ENCODE results near the gene DAGLB.
"Not testable (repeated sequence)": the region's sequence is repeated elsewhere in the genome, so short reads cannot be mapped to it uniquely, and the experiment has no call there.

DAGLB gene

DNA sequence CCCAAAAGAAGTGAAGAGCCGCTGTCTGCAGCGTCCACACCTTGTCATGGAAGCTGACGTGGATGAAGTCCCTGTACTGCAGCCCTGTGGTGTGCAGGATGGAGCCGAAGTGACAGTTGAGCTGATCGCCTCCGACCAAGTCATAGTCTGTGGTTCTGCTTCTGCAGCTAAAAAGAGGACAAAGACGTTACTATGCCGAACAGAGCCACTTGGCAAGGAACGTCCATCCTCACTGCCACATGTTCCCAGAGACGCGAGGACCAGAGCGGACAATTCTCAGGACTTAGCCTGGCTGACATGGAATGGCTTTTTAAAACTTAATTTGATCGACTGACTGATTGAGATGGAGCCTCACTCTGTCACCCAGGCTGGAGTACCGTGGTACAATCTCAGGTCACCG, 21.8 kb downstream of the DAGLB start:
- no peak for DNase-seq

DNA sequence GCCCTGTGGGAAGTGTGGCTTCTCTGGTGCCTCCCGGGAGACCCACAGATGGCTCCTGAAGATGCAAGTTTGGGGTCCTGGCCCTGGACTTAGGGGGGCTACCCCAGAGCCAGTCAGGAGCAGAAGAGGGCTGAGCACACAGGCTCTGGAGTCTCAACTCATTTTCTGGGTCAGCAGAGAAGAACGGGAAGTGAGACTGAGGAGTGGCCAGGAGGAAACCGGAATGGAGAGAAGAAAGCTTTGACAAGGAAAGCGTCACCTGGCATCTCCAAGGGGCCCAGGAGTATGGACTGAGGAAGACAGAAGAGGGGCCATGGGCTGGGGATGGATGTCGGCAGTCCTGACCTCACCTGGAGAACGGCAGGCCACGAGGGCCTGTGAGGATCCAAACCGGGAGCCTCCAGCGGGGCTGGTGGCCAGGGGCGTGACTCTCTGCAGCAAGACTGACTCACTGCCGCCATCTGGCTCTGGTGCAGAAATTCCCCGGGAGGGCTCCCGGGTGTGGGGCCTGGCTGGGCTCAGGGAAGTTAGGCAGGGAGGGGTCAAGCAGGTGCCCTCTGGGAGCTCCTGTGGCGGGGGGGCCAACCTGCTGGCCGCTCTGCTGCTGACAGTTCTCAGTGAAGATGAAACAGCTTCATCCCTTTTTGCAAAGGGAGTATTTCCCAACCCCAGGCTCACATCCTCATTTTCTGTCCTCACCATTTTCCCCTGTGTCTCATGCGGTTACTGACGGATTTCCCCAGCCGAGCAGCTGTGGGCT, 23.6 kb downstream of the DAGLB start:
- DNase-seq, result no peak

DNA sequence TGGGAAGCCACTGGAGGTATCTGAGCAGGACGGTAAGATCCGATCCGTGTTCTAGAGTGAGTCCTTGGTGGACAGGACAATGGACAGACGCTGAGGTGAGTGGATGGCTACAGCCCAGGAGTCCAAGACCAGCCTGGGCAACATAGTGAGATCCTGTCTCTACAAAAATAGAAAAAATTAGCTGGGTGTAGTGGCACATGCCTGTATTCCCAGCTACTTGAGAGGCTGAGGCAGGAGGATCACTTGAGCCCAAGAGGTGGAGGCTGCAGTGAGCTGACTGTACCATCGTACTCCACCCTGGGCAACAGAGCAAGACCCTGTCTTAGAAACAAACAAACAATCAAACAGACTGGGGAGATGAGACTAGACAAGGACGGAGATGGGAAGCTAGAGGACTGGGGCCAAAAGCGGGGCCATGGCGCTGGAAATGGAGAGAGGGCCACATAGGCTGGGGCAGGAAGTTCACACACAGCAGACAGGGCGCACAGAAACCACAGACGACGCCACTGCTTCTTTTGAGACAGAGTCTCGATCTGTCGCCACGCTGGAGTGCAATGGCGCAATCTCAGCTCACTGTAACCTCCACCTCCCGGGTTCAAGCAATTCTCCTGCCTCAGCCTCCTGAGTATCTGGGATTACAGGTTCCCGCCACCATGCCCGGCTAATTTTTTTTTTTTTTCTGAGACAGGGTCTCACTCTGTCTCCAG, 24.7 kb downstream of the DAGLB start:
- DNase-seq, result no peak

DNA sequence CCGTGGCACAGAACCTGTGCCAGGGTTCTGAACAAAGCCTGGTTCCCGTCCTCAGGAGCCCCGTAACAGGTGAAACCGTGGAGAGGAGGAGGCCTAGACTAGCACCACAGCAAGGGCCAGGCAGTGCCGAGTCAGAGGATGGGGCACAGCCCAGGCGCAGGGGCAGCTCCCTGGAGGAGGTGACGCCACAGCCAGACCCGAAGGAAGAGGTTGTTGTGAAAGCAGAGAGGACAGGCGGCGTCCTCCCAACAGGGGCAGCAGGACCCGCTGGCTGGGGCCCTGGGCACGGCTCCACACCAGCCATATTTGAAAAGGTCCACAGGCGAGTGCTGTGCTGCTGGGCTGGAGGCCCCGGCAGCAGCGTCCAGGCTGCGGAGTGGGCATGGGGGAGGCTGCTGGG, 25.7 kb downstream of the DAGLB start:
- DNase-seq, result no peak

DNA sequence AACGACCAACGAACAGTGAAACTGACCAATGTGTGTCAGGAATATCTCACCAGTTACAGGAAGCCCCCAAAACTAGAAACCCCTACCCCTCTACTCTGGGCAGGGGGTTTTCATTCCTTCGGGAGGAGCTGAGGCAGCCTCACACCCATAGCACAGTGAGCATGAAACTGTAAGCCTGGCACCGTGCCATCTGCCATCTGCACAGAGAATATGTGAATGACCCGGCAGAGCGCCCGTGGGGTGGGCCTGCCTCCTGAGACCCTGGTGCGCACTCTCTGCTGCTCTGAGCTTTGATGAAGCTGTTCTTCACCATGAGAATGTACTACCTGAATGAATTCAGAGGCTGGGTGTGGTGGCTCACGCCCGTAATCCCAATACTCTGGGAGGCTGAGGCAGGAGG, 27.1 kb downstream of the DAGLB start:
- no peak for DNase-seq

DNA sequence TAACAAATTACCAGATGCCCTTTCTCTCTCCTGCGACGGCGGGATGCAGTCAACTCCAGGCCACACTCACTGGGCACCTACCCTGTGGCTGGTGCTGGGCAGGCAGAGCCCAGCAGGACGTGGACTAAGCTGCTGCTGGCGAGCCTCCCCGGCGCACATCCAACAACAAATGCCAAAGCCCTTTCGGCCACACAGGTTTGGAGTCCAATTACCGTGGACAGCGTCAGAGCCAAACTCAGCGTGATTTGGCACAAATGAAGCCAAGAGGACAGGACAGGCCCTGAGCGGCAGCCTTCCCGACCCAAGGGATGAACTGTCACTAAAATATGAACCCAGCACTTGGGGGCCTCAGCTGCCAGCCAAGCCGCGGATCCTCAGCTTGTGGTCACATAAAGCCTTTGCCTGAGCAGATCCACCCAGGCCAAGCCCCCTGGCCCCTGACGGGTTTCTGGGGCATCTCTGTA, 28.4 kb downstream of the DAGLB start:
- DNase-seq, result no peak

DNA sequence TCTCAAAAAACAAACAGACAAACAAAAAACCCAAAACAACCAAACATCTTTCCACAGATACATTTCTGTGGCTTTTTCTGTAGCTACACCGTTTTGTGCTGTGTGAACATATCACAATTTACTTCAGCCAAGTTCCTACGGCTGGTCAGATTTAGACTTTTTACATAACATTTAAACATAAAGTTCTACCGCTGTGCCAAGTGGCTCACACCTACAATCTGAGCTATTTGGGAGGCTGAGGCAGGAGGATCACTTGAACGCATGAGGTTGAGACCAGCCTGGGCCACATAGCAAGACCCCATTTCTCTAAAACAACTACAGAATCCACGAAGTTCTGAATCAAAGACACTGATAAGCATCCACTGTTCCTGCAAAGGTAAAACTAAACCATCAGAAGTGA, 30.3 kb downstream of the DAGLB start:
- no peak for DNase-seq

DNA sequence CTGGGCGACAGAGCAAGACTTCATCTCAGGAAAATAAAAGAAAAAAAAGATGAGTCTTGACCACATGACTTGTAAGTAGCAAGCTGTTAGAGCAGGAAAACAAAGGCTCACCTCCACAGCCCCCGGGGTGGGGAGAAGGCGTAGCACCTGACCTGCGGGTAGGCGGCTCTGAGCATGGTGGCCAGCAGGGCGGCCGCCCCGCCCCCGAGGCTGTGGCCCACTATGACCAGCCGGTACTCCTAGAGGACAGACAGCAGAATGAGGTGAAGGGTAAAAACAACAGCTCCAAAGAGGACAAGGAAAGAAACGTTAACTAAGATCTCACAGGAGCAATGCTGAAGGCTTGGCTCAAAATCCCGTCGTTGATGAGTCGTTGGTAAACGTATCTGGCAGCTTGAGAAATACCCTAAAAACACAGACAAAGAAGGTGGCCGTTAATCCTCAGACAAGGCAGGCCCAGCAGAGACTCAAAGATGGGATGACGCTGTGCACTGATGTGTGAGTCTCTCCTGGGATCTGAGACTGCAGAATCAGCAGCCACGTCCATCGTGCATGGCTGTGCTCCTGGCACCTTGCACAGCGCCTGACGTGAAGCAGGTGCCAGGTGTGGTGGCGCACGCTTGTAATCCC, 31.1 kb downstream of the DAGLB start:
- no peak for DNase-seq

DNA sequence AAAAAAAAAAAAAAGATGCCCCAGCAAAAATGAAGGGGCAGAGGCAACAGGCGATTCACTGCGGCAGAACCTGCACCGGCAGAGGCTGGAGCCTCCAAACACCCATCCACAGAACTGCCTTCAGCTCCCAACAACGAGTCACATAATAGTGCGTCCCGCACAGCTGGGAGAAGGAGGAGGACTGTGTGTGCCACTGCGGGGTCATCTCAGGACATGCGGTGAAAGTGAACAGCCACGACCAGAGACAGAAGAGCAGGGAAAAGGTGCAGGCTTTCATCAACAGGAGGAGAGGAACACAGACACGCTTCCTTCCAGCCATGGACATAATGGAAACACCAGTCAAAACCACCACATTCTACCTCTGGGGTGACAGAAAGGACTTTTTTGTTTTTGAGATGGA, 34.1 kb downstream of the DAGLB start:
- no peak for DNase-seq

DNA sequence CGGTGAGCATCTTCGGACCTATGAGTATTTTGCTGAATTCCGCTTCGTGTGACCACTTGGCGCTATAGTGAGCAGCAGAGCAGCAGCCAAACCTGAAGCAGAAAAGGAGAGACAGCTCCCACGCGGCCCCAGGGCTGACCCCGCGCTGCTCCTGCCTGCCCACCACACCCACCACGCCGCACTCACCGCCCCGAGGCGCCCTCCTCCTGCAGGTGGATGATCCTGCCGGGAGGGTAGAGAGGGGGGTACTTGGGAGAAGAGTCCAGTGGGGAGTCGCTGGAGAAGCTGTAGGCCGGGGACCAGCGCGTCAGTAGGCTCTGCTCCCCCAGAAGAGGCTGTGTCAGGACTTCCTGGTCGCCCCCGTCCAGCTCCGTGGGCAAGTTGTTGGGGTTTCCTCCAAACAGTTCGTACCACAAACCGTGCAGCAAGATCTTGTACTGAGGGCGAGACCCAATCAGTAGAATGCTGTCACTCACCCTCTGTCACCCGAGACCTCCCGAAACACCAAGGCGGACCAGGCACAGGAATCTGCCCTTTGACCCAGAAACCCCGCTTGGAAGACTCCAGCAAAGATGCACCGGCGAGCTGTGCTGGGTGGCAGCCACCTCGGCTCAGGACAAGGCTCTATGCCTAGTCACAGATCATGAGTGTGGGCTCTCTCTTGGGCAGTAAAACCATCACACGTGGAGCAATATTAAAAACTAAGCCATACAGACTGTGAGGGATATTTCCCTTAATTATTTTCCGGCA, 37.6 kb downstream of the DAGLB start:
- DNase-seq, result no peak

DNA sequence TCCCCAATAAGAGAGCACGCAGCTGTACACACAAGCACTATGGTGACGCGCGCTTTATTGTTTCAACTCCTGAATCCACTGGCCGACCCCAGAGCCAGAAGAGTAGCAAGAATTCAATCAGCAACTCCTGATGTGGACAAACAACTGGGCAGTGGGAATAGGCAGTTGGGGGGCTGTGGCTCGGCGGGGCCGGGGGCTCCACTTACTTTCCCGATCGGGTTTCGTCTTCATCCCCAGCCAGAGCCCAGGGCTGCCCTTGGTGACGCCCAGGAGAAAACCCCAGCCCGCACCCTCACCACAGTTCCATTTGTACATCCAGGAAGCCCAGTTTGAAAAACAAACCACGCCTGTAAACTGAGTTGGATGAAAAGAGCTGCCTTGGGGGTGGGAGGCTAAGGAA, 38.7 kb downstream of the DAGLB start:
- no peak for DNase-seq

DNA sequence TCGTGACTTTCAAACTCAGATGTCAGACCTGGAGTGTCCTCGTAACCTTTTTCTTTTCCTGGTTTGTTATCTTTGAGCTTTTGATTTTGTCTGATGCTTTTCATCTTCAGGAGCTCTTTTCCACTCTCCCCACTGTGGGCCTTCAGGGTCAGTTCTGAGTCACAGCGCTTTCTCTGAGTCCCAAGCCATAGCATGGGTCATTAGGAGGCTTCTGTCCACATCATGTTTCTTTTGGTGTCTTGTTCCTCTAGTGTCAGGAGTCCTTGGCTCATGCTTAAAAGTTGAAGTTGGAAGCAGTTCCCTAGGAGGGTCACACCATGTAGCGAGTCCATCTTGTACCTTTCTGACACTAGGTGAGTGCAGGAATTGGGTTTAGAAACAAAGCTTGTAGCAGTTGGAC, 40.3 kb downstream of the DAGLB start:
- DNase-seq, result no peak

DNA sequence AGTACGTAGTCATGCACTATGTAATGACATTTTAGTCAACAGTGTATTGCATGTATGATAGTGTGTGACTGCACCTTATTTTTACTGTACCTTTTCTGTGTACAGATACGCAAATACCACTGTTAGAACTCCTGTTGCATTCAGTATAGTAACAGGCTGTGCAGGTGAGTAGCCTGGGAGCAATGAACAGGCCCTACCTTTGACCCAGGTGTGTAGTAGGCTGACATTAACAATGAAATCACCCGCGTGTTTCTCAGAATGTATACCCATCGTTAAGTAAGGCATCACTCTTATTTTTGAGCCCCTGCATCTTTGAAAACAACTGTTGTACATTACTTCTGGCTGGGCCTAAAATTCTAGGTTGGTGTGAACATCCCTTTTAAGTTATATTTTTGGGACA, 41.6 kb downstream of the DAGLB start:
- DNase-seq, result no peak

DNA sequence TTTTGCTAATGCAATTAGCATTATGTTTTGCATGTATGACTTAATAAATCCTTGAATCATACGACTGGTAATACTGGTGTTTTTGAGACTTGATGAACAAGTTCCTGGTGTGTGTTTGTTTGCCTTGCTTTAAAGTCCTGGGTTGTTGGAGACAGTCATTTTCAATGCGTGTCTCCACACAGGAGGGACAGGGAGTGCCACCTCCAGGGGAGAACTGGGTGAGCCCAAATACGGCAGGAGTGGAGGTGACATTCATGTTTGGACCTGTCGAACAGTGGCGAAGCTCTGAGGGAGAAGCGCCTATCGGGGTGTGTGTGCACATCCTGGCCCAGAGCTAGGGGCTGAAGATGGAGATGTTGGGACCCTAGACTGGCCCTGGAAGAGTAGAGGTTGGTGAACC, 43.8 kb downstream of the DAGLB start:
- no peak for DNase-seq

DNA sequence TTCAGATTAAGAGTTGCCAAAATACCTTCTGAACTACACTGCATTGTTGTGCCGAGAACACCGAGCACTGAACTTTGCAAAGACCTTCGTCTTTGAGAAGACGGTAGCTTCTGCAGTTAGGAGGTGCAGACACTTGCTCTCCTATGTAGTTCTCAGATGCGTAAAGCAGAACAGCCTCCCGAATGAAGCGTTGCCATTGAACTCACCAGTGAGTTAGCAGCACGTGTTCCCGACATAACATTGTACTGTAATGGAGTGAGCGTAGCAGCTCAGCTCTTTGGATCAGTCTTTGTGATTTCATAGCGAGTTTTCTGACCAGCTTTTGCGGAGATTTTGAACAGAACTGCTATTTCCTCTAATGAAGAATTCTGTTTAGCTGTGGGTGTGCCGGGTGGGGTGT, 45.0 kb downstream of the DAGLB start:
- DNase-seq, result no peak

DNA sequence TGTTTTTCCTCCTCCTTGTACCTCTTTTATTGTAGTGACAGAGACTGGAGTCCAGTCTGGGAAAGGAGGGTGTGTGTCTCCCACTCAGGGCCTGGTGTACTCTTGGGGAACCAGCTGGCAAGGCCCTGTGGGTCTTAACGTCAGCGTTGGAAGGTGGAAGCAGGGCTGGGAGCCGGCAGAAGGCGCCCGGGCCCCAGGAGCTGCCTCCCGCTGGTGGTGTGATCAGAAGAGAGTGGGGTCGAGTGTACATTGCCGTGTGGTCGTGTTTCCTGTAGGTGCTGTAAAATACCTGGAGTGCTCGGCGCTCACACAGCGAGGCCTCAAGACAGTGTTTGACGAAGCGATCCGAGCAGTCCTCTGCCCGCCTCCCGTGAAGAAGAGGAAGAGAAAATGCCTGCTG, 45.7 kb downstream of the DAGLB start:
- DNase-seq, result no peak

DNA sequence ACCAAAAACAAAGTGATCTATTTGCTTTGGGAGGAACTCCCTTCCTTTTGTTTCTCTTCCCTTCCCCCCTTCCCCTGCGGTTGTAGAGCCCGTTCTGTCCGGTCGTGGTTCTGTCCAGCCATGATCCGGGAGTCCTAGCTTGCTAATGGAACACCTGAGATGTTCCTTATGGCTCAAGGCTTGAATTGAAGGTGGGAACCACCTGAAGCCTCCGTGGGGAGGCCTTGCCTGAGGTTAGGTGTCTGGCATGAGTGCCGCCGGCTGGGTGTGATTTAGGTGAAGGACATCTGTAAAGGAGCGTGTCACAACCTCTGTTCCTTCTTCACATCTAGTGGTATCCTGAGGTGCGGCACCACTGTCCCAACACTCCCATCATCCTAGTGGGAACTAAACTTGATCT, 46.2 kb downstream of the DAGLB start:
- no peak for DNase-seq

DNA sequence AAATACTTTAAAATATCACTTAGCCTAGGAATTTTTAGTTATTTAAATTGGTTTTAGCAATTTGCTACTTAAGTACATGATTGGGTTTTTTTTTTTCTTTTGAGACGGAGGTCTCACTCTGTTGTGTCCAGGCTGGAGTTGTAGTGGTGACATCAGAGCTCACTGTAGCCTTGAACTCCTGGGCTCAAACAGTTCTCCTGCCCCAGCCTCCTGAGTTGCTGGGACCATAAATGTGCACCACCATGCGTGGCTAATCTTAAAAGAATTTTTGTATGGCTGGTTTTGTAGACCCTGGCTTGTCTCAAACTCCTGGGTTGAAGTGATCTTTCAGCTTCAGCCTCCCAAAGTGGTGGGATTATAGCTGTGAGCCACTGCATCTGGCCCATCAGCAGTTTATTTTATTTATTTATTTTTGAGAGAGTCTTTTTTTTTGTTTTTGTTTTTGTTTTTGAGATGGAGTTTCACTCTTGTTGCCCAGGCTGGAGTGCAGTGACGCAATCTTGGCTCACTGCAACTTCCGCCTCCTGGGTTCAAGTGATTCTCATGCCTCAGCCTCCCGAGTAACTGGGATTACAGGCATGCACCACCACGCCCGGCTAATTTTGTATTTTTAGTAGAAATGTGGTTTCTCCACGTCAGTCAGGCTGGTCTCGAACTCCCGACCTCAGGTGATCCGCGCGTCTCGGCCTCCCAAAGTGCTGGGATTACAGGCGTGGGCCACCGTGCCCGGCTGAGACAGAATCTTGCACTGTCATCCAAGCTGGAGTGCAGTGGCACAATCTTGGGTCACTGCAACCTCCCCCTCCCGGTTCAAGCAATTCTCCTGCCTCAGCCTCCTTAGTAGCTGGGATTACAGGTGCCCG, 47.3 kb downstream of the DAGLB start:
- DNase-seq, result not testable (repeated sequence)

DNA sequence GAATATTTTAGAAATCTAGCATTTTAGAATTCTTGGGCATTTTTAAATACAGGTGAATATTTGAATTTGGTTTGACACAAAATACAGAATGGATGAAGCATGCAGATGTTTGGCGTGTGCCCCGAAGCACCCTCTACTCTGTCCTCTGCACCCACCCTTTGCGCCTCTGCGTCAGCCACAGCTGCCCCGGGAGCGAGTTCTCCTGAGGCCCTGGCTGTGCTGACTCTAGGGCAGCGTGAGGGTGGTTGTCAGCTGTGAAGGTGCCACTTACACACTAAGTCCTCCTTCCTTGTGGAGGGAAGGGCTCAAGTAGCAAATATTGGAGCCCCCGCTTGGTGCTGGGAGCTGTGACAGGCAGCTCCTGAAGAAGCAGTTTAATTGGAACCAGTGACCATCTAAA, 48.4 kb downstream of the DAGLB start:
- DNase-seq, result no peak

DNA sequence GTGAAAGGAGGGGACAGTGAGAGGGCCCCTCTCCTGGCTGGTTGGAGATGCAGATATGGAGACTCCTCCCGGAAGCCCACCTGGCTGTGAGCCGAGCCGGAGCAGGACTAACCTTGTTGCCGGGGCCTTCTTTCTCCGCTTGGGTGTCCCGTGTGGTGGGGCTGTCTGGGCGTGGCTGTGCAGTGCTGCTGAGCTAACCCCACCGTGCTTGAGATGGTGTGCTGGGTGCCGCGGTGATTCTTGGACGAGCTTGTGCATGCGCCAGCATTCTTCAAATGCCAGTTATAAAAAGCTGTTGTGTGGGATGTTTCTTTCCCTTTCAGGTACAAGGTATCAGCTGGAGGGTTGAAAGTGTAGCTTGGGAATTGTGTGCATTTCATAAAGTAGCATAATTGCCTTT, 48.8 kb downstream of the DAGLB start:
- no peak for DNase-seq

DNA sequence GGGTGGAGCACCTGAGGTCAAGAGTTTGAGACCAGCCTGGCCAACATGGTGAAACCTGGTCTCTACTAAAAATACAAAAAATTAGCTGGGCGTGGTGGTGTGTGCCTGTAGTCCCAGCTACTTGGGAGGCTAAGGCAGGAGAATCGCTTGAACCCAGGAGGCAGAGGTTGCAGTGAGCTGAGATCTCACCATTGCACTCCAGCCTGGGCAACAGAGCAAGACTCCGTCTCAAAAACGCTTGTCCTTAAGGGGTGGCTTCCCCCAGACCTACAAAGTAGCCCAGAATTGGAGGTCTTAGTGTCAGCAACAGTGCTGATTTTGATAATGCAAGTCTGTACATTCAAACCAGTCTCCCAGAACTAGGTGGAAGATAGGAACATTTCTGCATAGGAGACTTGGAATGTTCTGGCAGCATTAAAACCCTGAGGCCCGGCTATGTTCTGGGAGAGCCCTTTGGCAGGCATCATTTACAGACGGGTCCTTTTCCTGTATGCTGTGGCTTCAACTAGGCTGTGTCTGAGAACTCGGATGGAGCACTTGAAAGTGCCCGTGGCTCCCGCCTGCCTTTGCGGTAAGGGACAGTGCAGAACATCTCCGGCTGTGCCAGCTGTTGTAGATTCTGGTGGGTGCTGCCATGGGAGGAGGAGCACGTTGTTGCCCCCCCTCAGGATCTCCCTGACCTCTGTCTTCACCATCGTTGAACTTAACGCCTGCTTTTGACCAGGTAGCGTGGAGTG, 49.8 kb downstream of the DAGLB start:
- not testable (repeated sequence) for DNase-seq
